ELR (cell line): ENCODE results near the gene MN1.

Experiments
- DNase-seq: peaks from one replicate; pipeline ENCODE4 v3.0.0-alpha.2; 2015; ENCODE audit warnings: low read depth

The MN1 gene

DNA sequence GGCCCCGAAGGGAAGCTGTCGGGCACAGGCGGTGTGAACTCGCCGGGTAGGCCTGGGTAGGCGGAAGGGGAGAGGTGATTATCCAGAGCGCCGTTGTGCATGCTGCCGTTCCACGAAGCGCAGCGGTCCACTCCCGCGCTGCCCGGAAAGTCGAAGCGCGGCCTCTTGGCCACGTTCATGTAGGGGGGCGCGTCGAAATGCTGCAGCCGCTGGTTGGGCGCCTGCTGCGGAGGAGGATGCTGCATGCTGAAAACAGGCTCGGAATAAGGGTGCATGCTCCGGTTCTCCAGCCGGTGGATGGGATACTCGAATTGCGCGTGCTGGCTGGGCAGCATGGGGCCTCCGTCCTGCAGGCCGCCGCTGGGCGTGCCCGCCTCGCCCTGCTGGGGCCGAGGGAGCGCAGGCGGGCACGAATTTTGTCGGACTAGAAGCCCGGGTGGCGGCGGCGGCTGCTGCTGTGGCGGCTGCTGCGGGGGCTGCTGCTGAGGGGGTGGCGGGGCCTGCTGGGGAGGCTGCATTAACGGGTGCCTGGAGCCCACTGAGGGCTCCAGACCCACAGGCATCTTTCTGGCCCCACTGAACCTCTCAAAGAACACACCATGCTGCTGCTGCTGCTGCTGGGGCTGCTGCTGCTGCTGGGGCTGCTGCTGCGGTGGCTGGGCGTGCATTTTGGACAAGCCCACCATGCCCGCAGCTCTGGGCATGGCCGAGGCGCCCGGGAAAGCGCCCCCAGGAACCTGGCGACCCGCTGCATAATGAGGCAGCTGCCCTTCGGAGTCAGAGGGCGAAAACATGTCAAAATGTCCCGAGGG is 2.3 kb downstream of the MN1 start:
- no peak for DNase-seq

DNA sequence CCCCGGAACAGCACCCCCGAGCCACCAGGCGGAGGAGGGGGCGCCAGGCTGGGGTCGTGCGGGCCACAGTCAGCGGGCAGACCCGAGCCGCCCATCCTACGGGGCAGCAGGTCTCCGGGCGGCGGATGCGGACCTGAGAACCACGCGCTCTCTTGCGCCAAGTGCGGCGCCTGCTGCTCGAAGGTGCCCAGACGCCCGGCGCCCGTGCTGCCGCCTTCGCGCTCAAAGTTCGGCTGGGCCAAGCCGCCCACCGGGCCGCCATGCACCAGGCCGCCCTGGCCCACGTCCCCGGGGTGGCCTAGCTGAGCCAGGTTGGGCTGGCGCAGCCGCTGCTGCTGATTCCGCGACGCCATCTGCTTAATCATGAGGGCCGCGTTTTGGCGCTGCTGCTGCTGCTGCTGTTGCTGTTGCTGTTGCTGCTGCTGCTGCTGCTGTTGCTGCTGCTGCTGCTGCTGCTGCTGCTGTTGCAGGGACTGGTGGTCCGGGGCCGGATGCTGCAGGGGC is 3.0 kb downstream of the MN1 start:
- no peak for DNase-seq

DNA sequence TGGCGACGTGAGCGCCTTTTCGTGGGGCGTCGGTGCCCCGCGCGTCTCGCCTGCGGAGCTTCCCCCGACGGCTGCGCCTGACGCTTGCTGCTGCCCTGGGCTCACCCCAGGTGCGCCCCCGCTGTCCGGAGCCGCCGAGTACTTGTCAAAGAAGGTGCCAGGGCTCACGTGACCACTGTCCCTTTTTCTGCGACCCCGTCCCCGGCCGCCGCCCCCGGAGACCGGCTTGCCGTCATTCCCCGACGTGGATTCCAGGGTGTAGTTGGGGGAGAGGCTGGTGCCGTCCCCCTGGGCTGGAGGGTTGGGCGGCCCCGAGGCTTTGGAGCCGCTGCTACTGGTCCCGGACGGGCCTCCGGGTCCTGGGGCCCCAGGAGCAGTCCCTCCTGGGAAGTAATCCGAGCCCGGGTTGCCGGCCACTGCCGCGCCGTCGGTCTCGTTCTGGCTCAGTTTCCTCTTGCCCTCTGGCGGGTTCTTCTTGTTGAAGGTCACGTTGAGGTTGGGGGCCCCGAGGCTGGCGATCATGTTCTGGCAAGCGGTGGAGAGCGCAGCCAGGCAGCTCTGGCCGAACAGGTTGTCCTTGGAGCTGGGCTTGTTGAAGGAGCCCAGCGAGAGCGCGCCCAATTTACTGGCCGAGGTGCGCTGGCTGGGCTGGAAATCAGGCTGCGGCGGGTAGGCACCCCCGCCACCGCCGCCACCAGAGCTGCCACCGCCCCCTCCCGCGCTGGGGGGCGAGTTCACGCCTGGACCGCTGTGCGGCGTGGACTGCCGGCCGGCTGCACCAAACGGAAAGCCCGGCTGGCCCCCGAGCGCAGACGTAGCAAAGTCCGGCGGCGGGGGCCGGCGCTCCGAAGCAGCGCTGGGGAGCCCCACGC is 3.8 kb downstream of the MN1 start:
- no peak for DNase-seq

DNA sequence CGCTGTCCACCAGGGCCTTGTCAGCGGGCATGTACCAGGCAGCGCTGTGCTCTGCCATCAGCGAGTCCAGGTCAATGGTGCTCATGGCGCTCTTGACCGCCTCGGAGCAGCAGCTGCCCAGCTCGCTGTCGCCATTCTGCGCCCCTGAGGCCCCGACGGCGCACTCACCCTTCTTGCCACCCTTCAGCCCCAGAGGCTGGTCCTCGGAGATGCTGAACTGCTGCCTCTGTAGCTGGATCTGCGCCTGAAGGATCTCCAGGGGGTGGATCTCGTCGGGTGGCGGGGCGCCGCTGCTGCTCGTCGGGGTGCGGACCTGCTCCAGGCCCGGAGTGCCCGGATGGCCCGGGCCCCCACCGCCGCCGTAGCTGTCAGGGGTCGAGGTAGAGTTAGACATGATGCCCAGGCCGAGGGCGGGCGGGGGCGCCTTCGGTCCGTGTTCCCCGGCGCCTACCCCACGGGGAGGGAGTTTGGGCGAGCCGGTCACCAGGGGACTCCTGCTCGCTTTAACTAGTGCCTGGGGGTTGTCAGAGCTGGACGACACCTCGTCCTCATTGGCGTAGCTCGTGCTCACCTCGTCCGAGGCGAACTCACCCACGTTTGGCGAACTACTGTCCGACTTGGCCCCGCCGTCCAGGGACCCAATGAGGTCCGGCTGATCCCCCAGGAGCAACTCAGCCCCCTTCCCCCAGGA is 4.6 kb downstream of the MN1 start:
- no peak for DNase-seq

DNA sequence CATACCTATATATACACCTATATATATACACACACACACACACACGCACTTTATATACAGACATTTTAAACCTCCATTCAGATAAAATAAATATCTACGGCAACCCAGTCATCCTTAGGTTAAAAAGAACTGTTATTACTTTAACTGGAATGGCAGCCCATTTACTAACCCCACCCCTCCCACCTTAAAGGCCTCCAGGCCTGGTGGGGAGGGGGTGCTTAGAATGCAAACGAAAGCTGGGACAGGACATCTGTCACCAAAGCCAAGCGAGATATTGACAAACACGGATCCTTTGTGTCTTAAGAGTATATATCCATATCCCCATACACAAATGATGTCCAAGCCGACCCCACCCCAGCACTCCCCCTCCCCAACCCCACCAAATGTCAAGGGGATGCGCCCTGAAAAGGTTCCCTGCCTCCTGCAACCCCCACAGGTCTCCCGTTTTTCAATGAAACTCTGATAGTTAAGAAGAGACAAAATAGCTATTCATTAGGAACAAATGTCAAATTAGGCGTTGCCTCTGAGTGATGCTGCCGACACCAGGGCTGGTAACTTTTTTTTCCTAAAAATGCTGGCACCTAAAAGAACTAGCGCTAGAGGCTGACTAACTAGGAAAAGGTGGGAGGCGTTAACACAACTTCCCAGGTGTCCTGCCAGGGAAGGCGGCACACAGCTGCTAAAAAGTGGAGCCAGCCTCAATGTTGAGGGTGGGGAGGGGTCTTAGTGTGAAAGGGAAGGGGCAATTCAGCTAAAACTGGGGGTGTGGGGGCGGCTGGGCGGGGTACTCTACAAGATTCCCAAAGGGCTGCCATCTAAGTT is 5.6 kb downstream of the MN1 start:
- no peak for DNase-seq

DNA sequence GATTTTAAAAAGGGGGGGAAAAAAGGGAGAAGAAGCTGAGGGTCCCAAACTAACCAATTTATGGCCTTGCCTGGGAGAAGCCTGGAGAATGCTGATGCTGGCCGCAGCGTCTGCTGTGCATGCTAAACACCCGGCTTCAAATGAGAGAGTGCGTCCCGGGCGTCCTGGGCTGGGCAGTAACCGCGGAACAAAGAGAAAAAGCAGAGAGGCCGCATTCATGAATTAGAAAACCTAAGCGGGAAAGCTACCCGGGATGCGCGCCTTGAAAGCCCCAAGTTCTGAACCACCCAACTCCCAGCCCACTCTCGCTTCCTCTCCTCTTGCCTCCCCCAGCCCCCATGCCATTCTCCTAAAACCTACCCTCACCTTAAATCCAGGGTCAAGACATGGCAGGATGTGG is 6.5 kb downstream of the MN1 start:
- no peak for DNase-seq

DNA sequence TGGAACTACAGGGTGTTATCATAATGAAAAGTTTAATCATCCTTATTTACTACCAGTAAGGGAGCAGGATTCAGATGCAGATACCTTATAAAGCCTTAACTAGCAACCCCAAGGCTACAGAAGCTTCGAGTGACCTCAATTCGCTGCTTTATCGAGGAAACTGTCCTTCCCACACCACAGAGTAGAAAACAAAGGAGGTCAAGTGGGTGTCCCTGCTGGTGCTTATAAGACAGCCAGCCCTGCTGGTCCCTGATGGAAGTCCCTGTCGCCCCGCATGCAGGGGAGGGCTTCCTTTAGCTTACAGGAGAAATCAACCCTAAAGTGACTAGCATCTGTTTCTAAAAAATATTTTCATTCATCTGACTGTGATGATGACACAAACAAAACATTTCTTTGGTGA is 7.3 kb downstream of the MN1 start:
- DNase-seq, result no peak

DNA sequence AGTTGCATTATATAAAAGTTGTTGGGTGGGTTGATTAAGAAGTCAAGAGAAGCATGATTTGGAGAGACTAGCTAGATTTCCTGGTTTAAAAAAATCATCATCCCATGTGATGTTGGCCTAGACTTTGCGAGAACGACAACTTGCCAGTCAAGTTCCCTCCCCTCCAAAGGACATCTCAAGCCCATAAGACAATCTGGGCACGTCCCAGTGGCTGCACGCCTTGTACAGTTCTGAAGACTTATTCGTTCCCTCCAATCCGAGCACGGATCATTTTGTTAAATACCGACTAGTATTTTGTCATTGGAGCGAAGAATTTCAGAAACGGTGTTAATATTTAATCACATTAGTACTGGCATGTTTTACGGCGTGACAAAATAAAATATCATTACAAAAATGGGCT is 8.0 kb downstream of the MN1 start:
- no peak for DNase-seq

DNA sequence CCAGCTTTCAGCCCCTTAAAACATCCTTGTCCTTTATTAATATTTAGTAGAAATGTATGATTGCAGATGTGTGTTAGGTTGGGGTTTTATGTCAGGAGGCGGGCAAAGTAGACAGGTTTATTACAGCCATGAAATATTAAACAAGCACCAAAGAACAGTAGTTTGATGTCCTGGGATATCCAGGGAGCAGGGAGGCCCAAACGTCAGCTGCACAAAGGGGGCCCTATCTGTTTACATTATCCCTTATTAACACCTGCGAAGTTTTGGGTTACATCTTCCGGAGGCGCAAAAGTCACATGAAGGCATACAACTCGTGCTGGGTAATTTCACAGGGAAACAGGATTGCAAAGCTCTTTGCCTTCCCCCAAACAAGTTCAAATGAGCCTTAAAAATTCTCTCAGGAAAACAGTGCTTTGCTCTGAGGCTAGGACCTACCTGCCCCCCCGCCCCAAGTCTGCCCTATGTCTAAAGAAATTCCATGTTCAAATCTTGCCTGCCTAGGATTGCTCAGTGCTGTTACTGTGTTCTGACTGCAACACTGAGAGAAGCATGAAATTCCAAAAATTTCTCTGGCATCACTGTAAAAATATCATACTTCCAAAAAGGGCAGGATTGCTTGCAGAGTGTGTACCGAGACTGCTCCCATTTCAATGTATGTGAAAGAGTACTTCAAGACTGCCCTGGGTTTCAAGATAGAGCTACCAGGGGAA is 8.9 kb downstream of the MN1 start:
- DNase-seq, result no peak

DNA sequence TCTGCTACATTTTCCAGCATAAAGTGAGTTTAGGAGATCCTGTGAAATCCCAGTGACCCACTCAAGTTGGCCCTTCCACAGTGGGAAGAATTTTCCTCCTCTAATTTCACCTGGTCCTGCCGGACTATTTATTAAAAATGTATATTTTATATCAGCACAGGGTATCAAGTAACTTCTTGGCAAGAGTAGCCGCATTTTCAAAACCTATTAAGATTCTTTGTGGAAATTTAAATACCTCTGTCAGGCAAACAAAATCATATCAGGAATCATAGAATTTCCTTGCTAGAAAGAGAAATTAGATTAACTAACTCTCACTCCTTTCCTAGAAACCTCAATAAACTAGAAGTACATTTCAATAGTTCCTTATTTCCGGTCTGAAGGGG is 9.7 kb downstream of the MN1 start:
- DNase-seq, result no peak

DNA sequence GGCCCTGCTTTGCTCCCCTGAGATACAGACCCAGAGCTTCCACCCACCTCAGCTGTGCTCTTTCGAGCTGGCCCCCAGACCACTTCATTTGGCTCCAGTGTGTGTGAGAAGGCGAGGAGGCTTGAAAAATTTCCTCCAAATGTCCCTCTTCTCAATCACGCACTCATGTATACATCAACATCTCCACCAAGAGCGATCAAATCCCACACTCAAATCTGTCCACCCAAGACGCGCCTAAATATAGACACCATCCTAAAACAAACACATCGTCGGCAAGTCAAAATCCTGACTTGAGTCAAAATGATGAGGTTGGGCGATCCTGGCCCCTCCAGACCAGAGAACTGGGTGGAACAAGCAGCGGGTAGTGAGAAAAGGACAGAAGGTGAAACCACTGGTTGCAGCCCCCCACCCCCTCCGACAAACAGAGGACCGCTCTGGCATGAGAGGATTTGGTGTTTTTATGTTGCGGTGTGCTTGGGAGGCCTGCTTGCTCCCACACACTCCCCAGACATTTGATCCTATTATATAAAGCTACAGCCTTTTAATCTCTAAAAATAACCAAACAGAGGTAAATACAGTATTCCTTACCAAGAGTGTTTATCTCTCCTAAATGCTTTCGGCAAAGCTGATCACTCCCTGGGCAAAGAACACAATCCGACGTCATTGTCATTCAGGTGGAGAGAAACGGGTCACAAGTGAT is 10.2 kb downstream of the MN1 start:
- DNase-seq, result no peak

DNA sequence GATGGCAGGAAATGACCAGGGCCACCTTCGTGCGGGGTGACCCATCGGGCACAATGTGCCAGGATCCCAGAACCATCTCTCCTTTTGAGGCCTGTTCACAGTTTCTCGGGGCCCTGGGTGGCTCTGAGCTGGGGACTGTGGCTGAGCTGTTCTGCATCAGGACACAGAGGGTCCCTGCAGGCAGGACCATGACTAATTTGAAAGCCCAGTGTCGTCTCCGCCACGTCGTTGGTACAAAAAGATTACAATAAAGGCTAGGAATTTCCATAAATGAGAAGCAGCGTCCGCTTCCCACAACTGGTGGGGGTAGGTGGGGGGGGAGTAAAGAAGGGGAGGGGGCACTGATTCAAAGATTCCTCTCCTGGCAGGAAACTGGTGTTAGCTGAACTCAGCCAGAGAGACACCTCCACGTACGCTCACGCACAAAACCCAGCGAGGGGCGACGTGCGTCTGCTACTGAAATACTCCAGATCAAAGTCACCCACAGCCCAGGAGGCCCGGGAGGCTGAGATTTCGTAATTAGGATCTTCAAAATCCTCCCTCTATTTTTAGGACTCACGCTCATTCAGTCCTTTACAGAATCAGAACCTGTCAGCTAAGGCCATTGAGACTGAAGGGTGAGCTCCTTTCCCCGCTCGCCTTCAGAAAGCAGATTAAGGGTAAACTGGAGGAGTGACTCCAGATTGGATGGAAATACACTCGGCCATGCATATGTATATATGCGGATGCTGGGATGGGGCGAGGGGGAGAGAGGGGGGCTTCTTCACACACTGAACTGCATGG is 11.0 kb downstream of the MN1 start:
- DNase-seq, result no peak

DNA sequence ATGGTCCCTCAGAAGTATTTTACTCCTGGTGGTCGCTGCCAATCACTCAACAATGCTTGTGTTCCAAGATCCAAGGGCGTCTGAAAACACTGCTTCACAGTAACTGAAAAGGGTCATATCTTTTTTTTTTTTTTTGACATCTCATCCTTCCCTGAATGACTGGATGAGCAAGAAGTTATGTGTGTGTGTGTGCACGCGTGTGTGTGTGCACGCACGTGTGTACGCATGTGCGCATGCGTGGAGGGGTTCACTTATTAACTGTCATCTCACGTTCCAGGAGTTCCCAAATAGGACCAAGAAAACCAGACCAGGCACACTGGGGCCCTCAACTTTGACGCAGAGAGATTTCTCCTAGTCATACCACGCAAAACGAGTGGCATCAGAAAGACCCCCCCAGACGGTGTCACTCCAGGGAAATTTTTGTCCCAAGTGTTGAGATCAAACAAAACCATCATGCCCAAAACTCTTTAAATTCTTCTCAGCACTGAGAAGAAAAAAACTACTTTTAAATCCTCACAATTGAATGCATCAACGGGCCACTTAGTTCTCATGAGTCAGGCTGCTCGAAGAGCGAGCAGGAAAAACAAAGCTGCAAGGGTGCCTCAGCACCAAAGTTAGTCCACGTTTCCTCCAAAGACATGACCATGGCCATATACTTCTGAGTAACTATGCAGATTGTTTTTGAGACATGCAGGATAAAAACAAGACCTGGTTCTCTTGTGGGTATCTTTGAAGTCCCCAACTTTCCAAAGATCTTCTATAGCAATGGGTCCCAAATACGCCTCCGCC is 12.9 kb downstream of the MN1 start:
- no peak for DNase-seq

DNA sequence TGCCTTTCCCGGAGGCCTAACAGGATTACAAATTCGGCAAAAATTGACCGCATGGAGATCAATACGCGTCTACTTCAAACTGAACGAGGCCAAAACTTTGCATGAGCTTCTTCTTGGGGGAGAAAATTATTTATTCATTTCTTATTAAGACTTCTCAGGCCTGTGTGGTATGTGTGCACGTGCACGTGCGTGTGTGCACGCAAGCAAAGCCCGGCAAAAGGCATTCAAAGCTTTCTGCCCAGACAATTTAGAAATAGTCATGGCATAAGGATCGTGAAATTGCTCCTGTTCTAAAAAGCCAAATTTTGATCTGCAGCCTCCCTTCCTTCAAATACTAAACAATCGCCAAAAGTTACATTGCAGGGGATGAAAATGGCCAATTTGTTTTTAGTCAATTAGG is 14.6 kb downstream of the MN1 start:
- no peak for DNase-seq

DNA sequence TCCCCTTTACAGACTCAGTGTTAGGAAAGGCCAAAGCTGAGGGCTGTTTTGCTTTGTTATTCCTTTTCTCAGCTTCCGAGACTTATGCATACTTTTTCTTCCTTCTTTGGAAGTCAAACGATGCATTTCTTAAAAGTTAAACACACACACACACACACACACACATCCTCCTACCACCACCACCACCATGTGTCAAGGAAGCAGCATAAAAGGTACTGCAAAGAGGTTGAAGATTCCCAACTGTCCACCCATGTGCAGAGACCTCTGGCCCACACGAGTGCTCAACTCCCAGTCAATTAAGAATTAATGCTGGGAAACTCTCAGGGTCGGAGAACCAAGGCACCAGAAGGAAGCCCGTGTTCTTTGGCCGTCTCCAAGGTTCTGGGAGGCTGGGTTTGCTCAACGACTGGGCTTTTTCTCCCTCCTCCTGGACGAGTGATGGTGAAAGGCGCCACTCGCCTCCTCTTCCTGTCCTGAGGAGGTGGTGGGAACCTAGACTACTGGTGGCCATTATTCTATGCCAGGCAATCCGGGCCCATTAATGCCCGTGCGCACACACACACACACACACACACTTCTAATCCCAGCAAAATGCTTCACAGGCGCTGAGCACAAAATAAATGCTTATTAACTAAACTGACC is 15.1 kb downstream of the MN1 start:
- no peak for DNase-seq

DNA sequence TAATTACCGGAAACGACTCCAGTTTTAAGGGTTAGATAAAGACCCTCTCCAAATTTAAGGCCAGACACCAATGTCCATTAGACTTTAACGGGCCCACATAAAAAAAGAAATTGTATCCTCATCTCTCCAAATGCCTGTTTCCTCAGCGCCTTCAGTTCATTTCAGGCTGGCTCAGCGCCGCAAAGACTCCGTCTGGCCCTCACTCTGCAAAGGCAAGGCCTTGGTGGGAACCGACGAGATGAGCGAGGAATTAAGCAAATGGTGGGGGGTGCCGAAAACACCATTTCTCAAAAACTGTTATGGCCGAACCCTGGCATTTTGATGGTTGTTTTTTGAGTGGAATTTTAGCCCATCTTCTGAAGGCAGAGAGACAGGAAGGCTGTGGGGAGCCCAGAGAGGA is 15.7 kb downstream of the MN1 start:
- DNase-seq, result no peak

DNA sequence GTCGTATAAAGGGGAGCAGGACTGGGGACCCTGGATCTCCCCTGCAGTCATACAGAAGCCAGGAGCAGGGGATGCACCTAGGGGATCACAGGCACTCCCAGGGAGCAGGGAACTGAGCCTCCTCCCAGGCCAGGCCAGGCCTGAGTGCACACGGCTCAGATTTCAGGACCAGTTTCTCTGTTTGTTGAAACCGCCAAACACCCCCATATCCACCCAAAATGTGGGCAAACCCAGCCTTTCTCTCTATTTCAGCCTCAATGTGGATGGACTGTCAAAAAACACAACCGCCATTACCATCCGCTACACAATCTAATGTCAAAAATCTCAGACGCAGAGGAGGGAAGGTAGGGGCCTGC is 17.5 kb downstream of the MN1 start:
- no peak for DNase-seq

DNA sequence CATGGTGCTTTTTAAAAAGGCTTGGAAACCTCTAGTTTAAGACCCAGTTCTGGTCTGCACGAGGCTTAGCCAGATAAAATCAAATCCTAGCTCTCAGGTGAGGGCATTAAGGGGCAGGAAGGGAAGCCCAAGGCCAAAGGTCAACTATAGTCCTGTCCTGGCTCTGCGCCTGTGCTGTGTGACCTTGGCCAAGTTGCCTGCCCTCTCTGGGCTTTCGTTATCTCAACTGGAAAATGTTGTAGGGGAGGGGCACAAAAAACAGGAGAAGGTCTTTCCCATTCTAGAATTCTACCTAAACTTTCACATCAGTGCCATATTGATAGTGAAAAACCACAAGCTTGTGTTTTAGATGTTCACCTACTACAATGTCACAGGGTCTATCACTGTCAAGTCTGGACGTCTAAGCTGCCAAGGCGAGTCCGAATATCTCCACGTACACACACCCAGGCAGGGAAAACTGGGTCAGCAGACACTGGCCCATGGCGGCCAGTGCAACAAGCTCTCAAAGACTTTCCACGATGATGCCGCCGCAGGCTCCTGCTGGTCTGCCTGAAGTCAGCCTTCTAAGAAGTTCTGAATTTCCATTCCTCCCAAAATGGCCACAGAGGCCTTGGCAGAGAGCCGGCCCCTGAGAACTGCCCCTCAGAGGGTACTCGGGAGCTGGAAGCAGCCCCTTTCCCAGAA is 18.0 kb downstream of the MN1 start:
- no peak for DNase-seq
